ENCODE data around the gene RER1. TPM values are rescaled to one million over a fixed set of nuclear protein-coding genes. Genes with fewer than 3 reads are reported as not detected.

RER1 gene
- total and polyA plus RNA-seq, 9 donors = 51.0 to 224 (median 99.0) TPM

GRCh38 chr1:2399890-2400575 lies 8.4 kb downstream of the RER1 start:
- no peak overlapping the region for H3K4me3 ChIP-seq
- no peak for TF ChIP-seq POLR2A (IDR thresholded peaks at IDR 0.05)
- H3K9me3 ChIP-seq = no peaks in the 10 kb centered on the region
- WGBS, 3 donors = 82 to 83% (median 82%) methylated on average over 22 of the region's 22 CpGs
- no peak overlapping the region for H3K27ac ChIP-seq
- no peaks in the 10 kb centered on the region for H3K4me1 ChIP-seq (ENCODE audit: insufficient read depth)
- DNase-seq = no peak
- no peaks in the 10 kb centered on the region for H3K27me3 ChIP-seq
- no peaks in the 10 kb centered on the region for H3K36me3 ChIP-seq
- intact Hi-C loops (cut with DNase I) = no loop called here

DNA sequence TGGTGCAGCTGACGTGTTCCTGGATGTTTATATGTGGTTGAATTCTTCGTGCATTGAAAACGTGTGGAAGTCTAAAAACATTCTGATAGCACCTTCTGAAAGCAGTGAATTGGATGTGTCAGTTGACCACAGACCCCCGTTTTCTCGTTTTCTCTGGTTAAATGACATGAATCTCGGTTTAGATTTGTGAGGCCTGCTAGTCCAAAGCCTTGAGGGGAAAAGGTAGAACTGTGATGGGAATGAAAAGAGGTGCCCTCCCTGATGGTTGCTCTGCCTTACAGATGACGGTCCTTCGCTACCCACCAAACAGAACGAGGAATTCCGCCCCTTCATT lies 8.9 kb downstream of the RER1 start:
- Histone ChIP-seq H3K9me3 (no peaks in the 10 kb centered on the region), H3K27ac (no peak overlapping the region), H3K36me3 (no peaks in the 10 kb centered on the region), H3K4me3 (no peak overlapping the region), H3K27me3 (no peaks in the 10 kb centered on the region), H3K4me1 (ENCODE audit: insufficient read depth) (no peaks in the 10 kb centered on the region)
- DNase-seq = no peak
- 73 to 78% (median 75%) methylated on average over 10 of the region's 10 CpGs for WGBS, 3 donors
- TF ChIP-seq, protein P1, sequence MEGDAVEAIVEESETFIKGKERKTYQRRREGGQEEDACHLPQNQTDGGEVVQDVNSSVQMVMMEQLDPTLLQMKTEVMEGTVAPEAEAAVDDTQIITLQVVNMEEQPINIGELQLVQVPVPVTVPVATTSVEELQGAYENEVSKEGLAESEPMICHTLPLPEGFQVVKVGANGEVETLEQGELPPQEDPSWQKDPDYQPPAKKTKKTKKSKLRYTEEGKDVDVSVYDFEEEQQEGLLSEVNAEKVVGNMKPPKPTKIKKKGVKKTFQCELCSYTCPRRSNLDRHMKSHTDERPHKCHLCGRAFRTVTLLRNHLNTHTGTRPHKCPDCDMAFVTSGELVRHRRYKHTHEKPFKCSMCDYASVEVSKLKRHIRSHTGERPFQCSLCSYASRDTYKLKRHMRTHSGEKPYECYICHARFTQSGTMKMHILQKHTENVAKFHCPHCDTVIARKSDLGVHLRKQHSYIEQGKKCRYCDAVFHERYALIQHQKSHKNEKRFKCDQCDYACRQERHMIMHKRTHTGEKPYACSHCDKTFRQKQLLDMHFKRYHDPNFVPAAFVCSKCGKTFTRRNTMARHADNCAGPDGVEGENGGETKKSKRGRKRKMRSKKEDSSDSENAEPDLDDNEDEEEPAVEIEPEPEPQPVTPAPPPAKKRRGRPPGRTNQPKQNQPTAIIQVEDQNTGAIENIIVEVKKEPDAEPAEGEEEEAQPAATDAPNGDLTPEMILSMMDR (IDR thresholded peaks at IDR 0.05) = no peak
- TF ChIP-seq POLR2A (IDR thresholded peaks at IDR 0.05) = no peak
- intact Hi-C loops (cut with DNase I) = no loop called here

- intact Hi-C loops (cut with DNase I) = no loop called here
- WGBS, 3 donors = 83 to 84% (median 84%) methylated on average over 14 of the region's 14 CpGs
- no peak for DNase-seq
- Histone ChIP-seq H3K4me1 (ENCODE audit: insufficient read depth) (no peaks in the 10 kb centered on the region), H3K4me3 (no peak overlapping the region), H3K36me3 (no peaks in the 10 kb centered on the region), H3K27ac (no peak overlapping the region), H3K9me3 (no peaks in the 10 kb centered on the region), H3K27me3 (no peaks in the 10 kb centered on the region)
- TF ChIP-seq, protein P1 (IDR thresholded peaks at IDR 0.05) = no peak
- TF ChIP-seq POLR2A (IDR thresholded peaks at IDR 0.05) (no peak), EP300 (IDR thresholded peaks at IDR 0.05) (no peak)
Measured at GRCh38 chr1:2400950-2401649, 9.5 kb downstream of the RER1 start.

GRCh38 chr1:2402420-2402819 lies 10.8 kb downstream of the RER1 start:
- TF ChIP-seq EP300 (IDR thresholded peaks at IDR 0.05) = no peak
- no peak for TF ChIP-seq POLR2A (IDR thresholded peaks at IDR 0.05)
- TF ChIP-seq, protein P1 (IDR thresholded peaks at IDR 0.05) = no peak
- WGBS, 3 donors = 86 to 93% (median 88%) methylated on average over 13 to 23 of the region's 23 CpGs
- H3K4me3 ChIP-seq = no peak overlapping the region
- intact Hi-C loops (cut with DNase I) = no loop called here
- H3K4me1 ChIP-seq (ENCODE audit: insufficient read depth) = no peaks in the 10 kb centered on the region
- H3K36me3 ChIP-seq = no peaks in the 10 kb centered on the region
- H3K27ac ChIP-seq = no peak overlapping the region
- no peaks in the 10 kb centered on the region for H3K9me3 ChIP-seq
- H3K27me3 ChIP-seq = no peaks in the 10 kb centered on the region
- no peak for DNase-seq

- no peak for DNase-seq
- WGBS, 3 donors = 78 to 80% (median 80%) methylated on average over 19 of the region's 19 CpGs
- Histone ChIP-seq H3K36me3 (no peaks in the 10 kb centered on the region), H3K4me3 (no peak overlapping the region), H3K9me3 (no peaks in the 10 kb centered on the region), H3K4me1 (ENCODE audit: insufficient read depth) (no peaks in the 10 kb centered on the region), H3K27me3 (no peaks in the 10 kb centered on the region), H3K27ac (no peak overlapping the region)
- intact Hi-C loops (cut with DNase I) = no loop called here
- TF ChIP-seq, protein P1 (IDR thresholded peaks at IDR 0.05) = no peak
Measured at GRCh38 chr1:2403273-2403672, 11.6 kb downstream of the RER1 start.
